HG03095 (cell line): Measurements from ENCODE around the gene NEK4.

ENCODE experiments used
- ATAC-seq: cut with Tn5 transposase; IDR thresholded peaks from one replicate; pipeline ENCODE4 v1.9.1; 2021; ENCODE audit warnings: moderate library complexity; ENCODE audit not compliant: unreplicated experiment

NEK4 gene

DNA sequence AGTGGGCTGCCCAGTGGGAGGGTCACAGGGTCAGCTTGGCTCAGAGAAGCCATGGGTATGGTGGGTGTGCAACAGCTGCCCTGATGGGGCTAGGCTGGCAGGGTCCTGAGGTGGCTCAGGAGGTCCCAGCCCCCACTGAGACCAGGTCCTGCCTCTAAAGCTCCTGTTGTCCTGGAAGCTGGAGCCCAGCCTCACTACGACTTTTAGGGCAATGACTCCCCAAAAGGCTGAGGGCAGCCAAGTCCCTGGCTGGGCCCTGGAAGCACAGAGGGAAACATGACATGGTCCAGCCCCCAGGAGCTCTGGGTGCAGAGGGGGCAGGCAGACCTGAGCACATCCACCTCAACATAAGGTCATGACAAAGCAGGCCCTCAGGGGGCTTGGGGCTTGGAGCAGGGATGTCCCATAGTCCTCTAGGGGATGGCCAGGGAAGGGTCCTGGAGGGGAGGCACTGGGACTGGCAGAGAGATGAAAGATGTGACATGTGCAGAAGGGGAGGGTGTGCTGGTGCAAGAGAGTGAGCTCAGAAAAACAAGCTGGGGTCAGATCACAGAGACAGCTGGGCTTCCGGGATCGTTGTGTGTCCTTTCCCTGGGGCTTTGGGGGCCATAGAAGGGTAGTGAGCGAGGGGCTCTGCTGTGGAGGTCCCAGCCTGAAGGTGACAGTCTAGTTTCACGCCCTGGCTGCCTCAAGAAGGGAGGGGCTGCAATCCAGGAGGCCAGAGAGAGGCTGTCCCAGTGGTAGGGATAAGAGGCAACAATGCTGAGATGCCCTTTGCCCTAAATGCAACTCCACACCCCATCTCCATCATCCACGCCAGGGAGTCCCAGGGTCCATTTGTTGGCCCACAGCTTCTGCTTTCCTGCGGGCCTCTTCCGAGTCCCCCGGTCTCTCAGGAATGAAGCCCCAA is 23.2 kb upstream of the NEK4 start:
- ATAC-seq: no peak

- no peak for ATAC-seq
These were observed 22.4 kb upstream of the NEK4 start for GRCh38 chr3:52792961-52793695.

GRCh38 chr3:52792413-52792812 is 21.7 kb upstream of the NEK4 start:
- no peak for ATAC-seq

- ATAC-seq: no peak
These were observed 21.2 kb upstream of the NEK4 start for GRCh38 chr3:52791928-52792327.

GRCh38 chr3:52791366-52791765 is 20.6 kb upstream of the NEK4 start:
- ATAC-seq: no peak

DNA sequence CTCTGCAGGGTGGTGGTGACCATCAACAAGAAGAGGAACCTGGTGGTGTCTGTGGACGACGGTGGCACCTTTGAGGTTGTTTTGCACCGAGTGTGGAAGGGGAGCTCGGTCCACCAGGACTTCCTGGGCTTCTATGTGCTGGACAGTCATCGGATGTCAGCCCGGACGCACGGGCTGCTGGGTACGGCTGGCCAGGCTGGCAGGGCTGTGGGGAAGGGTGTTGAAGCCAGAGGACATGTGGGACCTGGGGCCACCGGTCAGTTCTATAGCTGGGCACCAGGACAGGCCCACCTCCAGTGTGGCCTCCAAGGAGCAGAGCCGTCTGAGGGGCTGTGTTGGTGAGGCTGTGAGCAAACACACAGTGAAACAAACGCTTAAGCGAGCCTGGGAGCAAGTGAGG is 20.0 kb upstream of the NEK4 start:
- no peak for ATAC-seq

DNA sequence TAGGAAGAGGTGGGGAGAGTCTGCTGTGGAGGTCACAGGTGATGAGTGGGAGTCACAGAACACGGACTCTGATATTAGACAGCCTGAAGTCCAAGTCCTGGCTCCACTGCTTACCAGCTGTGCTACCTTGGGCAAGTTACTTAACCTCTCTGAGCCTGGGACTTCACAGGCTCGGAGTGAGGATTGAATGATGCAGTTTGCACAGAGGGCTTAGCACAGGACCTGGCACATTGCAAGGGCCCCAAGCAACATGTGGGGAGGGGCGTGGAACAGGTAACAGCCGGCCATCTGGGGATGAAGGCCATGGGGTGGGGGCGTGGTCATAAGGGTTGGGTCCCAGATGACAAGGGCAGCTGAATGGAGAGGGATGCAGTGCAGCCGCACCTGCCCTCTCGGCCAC is 19.6 kb upstream of the NEK4 start:
- no peak for ATAC-seq

- no peak for ATAC-seq
These were observed 19.0 kb upstream of the NEK4 start for GRCh38 chr3:52789746-52790040.

DNA sequence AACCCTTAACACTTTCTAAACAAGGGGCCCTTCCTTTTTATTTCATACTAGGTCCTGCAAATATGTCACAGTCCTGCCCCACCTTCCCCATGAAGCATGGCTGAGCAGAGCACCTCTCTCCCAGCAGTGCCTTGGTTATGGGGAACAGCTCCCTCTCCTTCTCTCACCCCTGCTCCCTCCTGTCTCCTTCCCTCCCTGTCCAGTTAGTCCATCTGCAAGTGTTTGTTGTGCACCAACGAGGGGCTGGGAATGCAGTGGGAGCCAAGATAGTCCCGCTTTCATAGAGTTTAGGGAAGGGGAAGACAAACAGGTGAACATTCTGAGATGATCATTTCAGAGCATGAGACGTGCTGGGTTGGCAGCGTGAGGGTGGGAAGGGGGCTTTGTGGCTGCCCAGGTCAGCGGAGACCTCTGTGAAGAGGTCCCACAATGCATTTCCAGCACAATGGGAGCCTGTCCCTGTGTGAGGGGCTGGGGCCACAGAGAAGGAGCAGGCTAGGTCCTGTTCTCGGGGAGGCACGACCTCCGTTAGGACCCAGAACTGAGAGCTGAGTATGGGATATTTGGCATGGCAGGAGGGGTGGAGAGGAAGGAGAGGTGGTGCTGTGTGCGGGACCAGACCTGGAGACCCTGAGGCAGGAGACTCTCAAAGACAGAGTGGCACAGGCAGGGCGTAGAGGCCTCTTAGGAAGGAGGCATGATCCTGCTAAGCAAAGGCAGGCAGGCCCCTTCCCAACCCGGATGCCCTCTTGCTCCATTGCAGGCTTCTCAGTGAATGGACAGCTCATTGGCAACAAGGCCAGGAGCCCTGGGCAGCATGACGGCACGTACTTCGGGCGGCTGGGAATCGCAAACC is 18.4 kb upstream of the NEK4 start:
- ATAC-seq: no peak

- no peak for ATAC-seq
These were observed 17.2 kb upstream of the NEK4 start for GRCh38 chr3:52787672-52788625.

DNA sequence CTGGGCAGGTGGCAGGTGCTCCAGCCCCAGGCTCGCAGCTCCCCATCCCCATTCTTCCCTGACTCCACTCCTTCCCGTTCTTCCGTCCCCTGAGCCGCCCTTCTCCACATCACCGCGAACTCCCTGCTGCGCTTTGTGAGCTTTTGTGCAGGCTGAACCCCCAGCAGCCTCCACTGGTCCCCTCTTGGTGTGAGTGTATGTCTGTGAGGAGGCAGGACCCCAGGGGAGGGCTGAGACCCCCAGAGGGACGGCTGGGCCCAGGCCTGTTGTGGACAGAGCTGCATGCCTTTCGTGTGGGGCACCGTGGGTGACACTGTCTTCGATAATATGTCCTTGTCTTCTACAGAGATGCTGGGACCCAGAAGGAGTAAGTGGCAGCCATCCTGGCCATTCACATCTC is 16.5 kb upstream of the NEK4 start:
- ATAC-seq: no peak

- no peak for ATAC-seq
These were observed 15.8 kb upstream of the NEK4 start for GRCh38 chr3:52786330-52787215.

- ATAC-seq: no peak
These were observed 14.3 kb upstream of the NEK4 start for GRCh38 chr3:52784931-52785590.

DNA sequence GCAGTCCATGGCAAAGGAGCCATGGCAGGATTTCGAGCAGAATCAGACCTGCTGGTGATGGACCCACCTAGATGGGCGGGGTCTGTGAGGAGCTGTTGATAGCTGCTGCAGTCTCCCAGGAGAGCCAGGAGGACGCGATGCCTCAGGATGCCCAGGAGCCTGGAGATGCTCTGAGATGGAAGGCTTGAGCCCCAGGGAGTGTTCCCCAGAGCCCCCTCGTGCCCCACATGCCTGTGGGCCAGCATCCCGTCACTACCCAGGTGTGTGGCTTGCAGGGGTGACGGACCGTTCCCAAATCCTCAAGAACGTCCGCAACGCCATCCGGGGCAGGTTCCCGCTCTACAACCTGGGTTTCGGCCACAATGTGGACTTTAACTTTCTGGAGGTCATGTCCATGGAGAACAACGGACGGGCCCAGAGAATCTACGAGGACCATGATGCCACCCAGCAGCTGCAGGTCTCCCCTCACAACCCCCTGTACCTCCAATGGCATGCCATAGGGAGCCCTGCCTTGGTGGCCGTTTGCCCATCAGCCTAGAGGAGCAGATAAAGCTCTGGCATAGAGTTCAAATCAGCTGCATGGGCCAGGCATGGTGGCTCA is 13.4 kb upstream of the NEK4 start:
- no peak for ATAC-seq

DNA sequence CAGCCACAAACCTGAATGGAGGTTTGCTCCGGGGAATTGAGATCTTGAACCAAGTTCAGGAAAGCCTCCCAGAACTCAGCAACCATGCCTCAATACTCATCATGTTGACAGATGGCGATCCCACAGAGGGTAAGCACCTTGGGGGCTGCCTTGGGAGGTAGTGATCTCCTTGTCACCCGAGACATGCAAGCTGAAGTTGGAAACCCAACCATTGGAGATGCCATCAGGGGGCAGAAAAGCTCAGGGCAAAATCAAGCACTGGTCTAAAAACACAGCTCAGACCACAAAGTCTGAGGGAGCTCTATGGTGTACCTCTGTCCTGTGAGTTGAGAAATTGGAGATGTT is 12.4 kb upstream of the NEK4 start:
- no peak for ATAC-seq

DNA sequence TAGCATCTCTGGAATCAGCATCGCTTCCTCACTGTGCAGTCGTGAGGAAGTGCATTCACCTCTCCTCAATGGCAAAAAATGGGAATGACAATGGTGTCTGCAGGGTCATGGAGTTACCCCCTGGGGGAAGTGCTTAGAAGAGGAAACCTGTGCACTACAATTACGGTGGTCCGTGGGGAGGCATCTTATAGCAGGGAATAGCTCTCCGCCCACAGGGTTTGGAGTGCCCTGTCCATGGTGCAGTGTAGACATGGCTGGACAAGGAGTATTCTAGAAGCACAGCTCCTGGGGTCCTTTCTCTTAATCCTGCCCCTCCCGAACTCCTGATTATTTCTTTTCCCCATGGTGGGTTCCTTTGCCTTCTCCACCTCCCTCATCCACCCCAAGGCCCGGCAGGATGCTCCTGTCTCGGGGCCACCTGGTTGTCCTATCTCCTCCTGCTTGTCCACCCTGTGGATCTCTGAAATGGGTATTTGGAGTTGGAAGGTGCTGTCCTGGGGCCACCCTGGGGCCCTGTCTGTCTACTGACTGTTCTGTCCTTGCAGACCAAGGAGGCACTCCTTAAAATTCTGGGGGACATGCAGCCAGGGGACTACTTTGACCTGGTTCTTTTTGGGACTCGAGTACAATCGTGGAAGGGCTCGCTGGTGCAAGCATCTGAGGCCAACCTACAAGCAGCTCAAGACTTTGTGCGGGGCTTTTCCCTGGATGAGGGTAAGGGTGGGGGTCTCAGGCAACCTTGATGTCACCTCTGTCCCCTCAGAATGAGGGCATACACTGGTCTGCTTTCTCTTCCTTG is 11.9 kb upstream of the NEK4 start:
- no peak for ATAC-seq

- ATAC-seq: no peak
These were observed 11.0 kb upstream of the NEK4 start for GRCh38 chr3:52781741-52782140.
